Measurements from ENCODE around the gene ACADSB. TPM values are rescaled to one million over a fixed set of nuclear protein-coding genes. Genes with fewer than 3 reads are reported as not detected.

The ACADSB gene
- total RNA-seq, 1 donor from 2014 or later = 15.0 TPM

DNA sequence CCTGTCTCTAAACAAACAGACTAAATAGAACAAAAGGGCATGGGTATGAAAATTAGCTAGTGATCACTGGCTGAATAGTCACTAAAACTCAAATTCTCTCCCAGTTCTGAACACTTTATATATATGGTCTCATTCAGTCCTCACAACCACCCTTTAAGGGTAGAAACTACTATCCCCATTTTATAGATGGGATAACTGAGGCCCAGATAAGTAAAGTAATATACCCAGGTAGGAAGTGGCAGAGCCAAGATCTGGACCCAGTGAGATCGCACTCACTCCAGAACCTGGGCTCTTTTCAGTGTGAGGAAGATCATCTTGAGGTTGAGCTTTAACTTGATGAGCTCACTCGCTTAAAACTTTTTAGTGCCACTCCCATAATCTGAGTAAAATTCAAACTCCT is 24.1 kb upstream of the ACADSB start:
- H2AFZ ChIP-seq (replicated peaks) = no peak overlapping the region
- no peaks in the 10 kb centered on the region for H3K36me3 Mint-ChIP-seq
- peaks cover 9% of the 10 kb centered on the region for H3F3A ChIP-seq (ENCODE audit: low read depth)
- no peaks in the 10 kb centered on the region for H3K36me3 ChIP-seq
- H3K27ac Mint-ChIP-seq = no peak overlapping the region
- no peaks in the 10 kb centered on the region for H3K79me2 ChIP-seq (ENCODE audit: low read depth)
- TF ChIP-seq EZH2phosphoT487 (IDR thresholded peaks at IDR 0.05) (no peak), EZH2 (IDR thresholded peaks at IDR 0.05) (no peak)
- TF ChIP-seq, protein P1, sequence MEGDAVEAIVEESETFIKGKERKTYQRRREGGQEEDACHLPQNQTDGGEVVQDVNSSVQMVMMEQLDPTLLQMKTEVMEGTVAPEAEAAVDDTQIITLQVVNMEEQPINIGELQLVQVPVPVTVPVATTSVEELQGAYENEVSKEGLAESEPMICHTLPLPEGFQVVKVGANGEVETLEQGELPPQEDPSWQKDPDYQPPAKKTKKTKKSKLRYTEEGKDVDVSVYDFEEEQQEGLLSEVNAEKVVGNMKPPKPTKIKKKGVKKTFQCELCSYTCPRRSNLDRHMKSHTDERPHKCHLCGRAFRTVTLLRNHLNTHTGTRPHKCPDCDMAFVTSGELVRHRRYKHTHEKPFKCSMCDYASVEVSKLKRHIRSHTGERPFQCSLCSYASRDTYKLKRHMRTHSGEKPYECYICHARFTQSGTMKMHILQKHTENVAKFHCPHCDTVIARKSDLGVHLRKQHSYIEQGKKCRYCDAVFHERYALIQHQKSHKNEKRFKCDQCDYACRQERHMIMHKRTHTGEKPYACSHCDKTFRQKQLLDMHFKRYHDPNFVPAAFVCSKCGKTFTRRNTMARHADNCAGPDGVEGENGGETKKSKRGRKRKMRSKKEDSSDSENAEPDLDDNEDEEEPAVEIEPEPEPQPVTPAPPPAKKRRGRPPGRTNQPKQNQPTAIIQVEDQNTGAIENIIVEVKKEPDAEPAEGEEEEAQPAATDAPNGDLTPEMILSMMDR (IDR thresholded peaks at IDR 0.05) = no peak
- no peaks in the 10 kb centered on the region for H3K9me3 ChIP-seq (ENCODE audit: low read depth)
- H3K9me3 Mint-ChIP-seq = no peaks in the 10 kb centered on the region
- no peak for DNase-seq (ENCODE audit: low spot score)
- no peak overlapping the region for H3K4me3 ChIP-seq
- H3K4me1 ChIP-seq = peaks cover 6% of the 10 kb centered on the region
- H3K4me3 Mint-ChIP-seq = no peak overlapping the region
- no peak overlapping the region for H3K27ac ChIP-seq
- H4K20me1 ChIP-seq (ENCODE audit: low read depth) = no peaks in the 10 kb centered on the region
- H3K9ac ChIP-seq = no peak overlapping the region
- H3K27me3 ChIP-seq = no peaks in the 10 kb centered on the region
- peaks cover 4% of the 10 kb centered on the region for H3K4me1 Mint-ChIP-seq
- H3K27me3 Mint-ChIP-seq (ENCODE audit: insufficient read depth, low read depth) = no peaks in the 10 kb centered on the region
- no peak overlapping the region for H3K4me2 ChIP-seq

DNA sequence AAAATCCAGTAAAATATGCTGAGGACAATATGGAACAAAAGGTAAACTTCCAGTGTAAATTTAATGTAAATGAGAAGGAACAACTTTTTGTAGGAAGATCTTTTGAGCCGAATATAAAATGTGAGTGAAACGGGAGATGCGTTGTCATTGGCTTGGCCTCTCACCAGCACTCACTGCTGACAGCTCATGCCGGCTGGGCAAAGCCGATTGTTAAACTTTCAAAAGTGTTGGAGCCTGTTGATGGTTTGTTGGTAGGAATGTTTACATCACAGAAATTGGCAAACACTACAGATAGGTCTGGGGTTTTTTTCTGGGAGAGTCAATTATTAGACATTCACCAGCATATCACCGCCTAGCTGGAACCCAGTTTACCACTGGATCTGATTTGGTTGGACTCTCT is 22.5 kb upstream of the ACADSB start:
- H3K9me3 Mint-ChIP-seq = no peaks in the 10 kb centered on the region
- Histone ChIP-seq H3K36me3 (peaks cover 10% of the 10 kb centered on the region), H4K20me1 (ENCODE audit: low read depth) (no peaks in the 10 kb centered on the region), H3K4me3 (no peak overlapping the region), H3K79me2 (ENCODE audit: low read depth) (no peaks in the 10 kb centered on the region), H3K27ac (no peak overlapping the region), H3K27me3 (no peaks in the 10 kb centered on the region), H3K4me2 (no peak overlapping the region), H3K9ac (no peak overlapping the region), H3F3A (ENCODE audit: low read depth) (peaks cover 13% of the 10 kb centered on the region), H2AFZ (replicated peaks) (no peak overlapping the region), H3K9me3 (ENCODE audit: low read depth) (no peaks in the 10 kb centered on the region), H3K4me1 (no peaks in the 10 kb centered on the region)
- H3K4me3 Mint-ChIP-seq = no peak overlapping the region
- H3K27ac Mint-ChIP-seq = no peak overlapping the region
- H3K36me3 Mint-ChIP-seq = no peaks in the 10 kb centered on the region
- H3K4me1 Mint-ChIP-seq = no peaks in the 10 kb centered on the region
- no peak for DNase-seq (ENCODE audit: low spot score)
- TF ChIP-seq EZH2 (IDR thresholded peaks at IDR 0.05) (no peak), EZH2phosphoT487 (IDR thresholded peaks at IDR 0.05) (no peak)
- TF ChIP-seq, protein P1 (IDR thresholded peaks at IDR 0.05) = no peak
- no peaks in the 10 kb centered on the region for H3K27me3 Mint-ChIP-seq (ENCODE audit: insufficient read depth, low read depth)

DNA sequence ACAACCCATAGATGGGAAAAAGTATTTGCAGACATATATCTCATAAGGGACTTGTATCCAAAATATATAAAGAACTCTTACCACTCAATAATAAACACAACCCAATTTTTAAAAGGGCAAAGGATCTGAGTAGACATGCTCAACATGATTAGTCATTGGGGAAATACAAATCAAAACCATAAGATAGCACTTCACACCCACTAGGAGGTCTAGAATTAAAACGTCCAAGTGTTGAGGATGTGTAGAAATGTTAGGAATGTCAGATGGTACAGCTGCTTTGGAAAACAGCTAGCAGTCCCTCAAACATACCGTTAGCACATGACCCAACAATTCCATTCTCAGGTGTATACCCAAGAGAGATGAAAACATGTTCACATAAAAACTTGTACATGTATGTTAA is 20.3 kb upstream of the ACADSB start:
- Histone ChIP-seq H3K9ac (no peak overlapping the region), H3K4me1 (no peaks in the 10 kb centered on the region), H3K79me2 (ENCODE audit: low read depth) (no peaks in the 10 kb centered on the region), H4K20me1 (ENCODE audit: low read depth) (no peaks in the 10 kb centered on the region), H2AFZ (replicated peaks) (no peak overlapping the region), H3K27me3 (no peaks in the 10 kb centered on the region), H3K4me2 (no peak overlapping the region), H3K36me3 (peaks cover 14% of the 10 kb centered on the region), H3F3A (ENCODE audit: low read depth) (peaks cover 13% of the 10 kb centered on the region), H3K4me3 (no peak overlapping the region), H3K27ac (no peak overlapping the region), H3K9me3 (ENCODE audit: low read depth) (no peaks in the 10 kb centered on the region)
- Mint-ChIP-seq H3K4me3 (no peak overlapping the region), H3K27ac (no peak overlapping the region), H3K9me3 (no peaks in the 10 kb centered on the region), H3K27me3 (ENCODE audit: insufficient read depth, low read depth) (no peaks in the 10 kb centered on the region), H3K4me1 (no peaks in the 10 kb centered on the region), H3K36me3 (no peaks in the 10 kb centered on the region)
- TF ChIP-seq EZH2phosphoT487 (IDR thresholded peaks at IDR 0.05) (no peak), EZH2 (IDR thresholded peaks at IDR 0.05) (no peak)
- TF ChIP-seq, protein P1 (IDR thresholded peaks at IDR 0.05) = no peak
- no peak for DNase-seq (ENCODE audit: low spot score)

All from neural progenitor cell (in vitro differentiated cells).